ENCODE results near the gene USP50.
"Not testable (repeated sequence)": the region's sequence is repeated elsewhere in the genome, so short reads cannot be mapped to it uniquely, and the experiment has no call there.

USP50 gene

GRCh38 chr15:50503144-50503543, 43.3 kb downstream of the USP50 start:
- no peak for DNase-seq (ENCODE audit: low read depth)

GRCh38 chr15:50501815-50502214, 44.7 kb downstream of the USP50 start:
- no peak for DNase-seq (ENCODE audit: low read depth)

GRCh38 chr15:50500352-50500751, 46.1 kb downstream of the USP50 start:
- DNase-seq (ENCODE audit: low read depth): no peak

GRCh38 chr15:50496692-50497091, 49.8 kb downstream of the USP50 start:
- DNase-seq (ENCODE audit: low read depth): no peak

GRCh38 chr15:50494547-50494946, 51.9 kb downstream of the USP50 start:
- DNase-seq (ENCODE audit: low read depth): not testable (repeated sequence)

GRCh38 chr15:50493625-50494024, 52.8 kb downstream of the USP50 start:
- DNase-seq (ENCODE audit: low read depth): no peak

- no peak for DNase-seq (ENCODE audit: low read depth)
Measured at GRCh38 chr15:50487287-50487686, 59.2 kb downstream of the USP50 start.

- DNase-seq (ENCODE audit: low read depth): no peak
Measured at GRCh38 chr15:50485389-50485788, 61.1 kb downstream of the USP50 start.

GRCh38 chr15:50484781-50485180, 61.7 kb downstream of the USP50 start:
- no peak for DNase-seq (ENCODE audit: low read depth)

GRCh38 chr15:50476143-50476542, 70.3 kb downstream of the USP50 start:
- DNase-seq (ENCODE audit: low read depth): no peak

- no peak for DNase-seq (ENCODE audit: low read depth)
Measured at GRCh38 chr15:50471072-50471471, 75.4 kb downstream of the USP50 start.

GRCh38 chr15:50463423-50464358, 82.8 kb downstream of the USP50 start:
- no peak for DNase-seq (ENCODE audit: low read depth)

GRCh38 chr15:50458348-50459112, 87.9 kb downstream of the USP50 start:
- DNase-seq (ENCODE audit: low read depth): no peak

GRCh38 chr15:50452927-50453326, 93.5 kb downstream of the USP50 start:
- no peak for DNase-seq (ENCODE audit: low read depth)
